K562 (cell line): Measurements from ENCODE around the gene GRB10. TPM values are rescaled to one million over a fixed set of nuclear protein-coding genes. Genes with fewer than 3 reads are reported as not detected.

Source experiments
- ATAC-seq: fragments of 200-7000 bp; cut with Tn5 transposase; 3 replicates; pipeline ENCODE4 v1.9.1; 2020; ENCODE audit warnings: moderate library complexity
- BruUV-seq: library from RNA; stranded (reverse); fragments of 400-500 nt; replicated peaks from 2 replicates; lab custom pipeline; 2021; lab: Mats Ljungman, UMichigan
- CTCF ChIA-PET: fragments of 300-600 bp; formaldehyde crosslinking; extraction: SDS; loops from one replicate; lab custom pipeline; 2021; ENCODE audit warnings: low intra/inter-chr PET ratio; lab: Yijun Ruan, JAX
- POLR2A ChIA-PET: fragments of 300-600, 350-650 bp; sonication (Branson Sonifier 250); formaldehyde crosslinking; extraction: SDS; loops from one replicate; lab custom pipeline; 2021; ENCODE audit warnings: antibody characterized with exemption, inconsistent platforms; lab: Yijun Ruan, JAX
- DNase-seq, 4 experiments: peaks; one replicate each; pipeline versions ENCODE4 v3.0.0 to v3.0.0-alpha.2; 2011 to 2018; ENCODE audit warnings: low spot score in 3 of 4, mixed read lengths in 3 of 4; ENCODE audit errors: extremely low read depth in 1 of 4
- FAIRE-seq: peaks from 2 replicates; lab custom pipeline; 2011; peaks lifted over from hg19 to GRCh38; lab: Jason Lieb, UNC
- H2AFZ ChIP-seq: 2 replicates; pipeline ENCODE4 v1.6.0; 2011; ENCODE audit warnings: low read depth, low read length, control low read depth, inconsistent platforms
- H3K27ac ChIP-seq: fragments of 200-600 bp; 3 replicates; pipeline ENCODE4 v1.8.0; 2011; ENCODE audit warnings: low read depth, mild to moderate bottlenecking, control low read depth, inconsistent platforms, low read length, moderate library complexity, mixed read lengths; ENCODE audit errors: extremely low read depth
- H3K27me3 ChIP-seq, 2 experiments: fragments of 300-600 bp in 1 of 2; 2 replicates in 1 of 2; 3 replicates in 1 of 2; pipeline versions ENCODE4 v1.6.0 to v1.8.0; 2011; ENCODE audit warnings: inconsistent platforms in 2 of 2, low read length in 2 of 2, mild to moderate bottlenecking in 1 of 2, mixed read lengths in 1 of 2, moderate library complexity in 1 of 2; ENCODE audit not compliant: control insufficient read depth in 2 of 2, insufficient read depth in 2 of 2
- H3K36me3 ChIP-seq: fragments of 300-600 bp; 3 replicates; pipeline ENCODE4 v1.8.0; 2011; ENCODE audit warnings: mild to moderate bottlenecking, low read length, inconsistent platforms; ENCODE audit not compliant: control insufficient read depth, insufficient read depth
- H3K4me1 ChIP-seq, 2 experiments: fragments of 200-600 bp in 1 of 2; replicated peaks in 1 of 2; 2 replicates in 1 of 2; 3 replicates in 1 of 2; pipeline versions ENCODE4 v1.5.1 to v1.8.0; 2011; ENCODE audit warnings: inconsistent platforms in 2 of 2, low read length in 2 of 2, mild to moderate bottlenecking in 1 of 2, mixed read lengths in 1 of 2, moderate library complexity in 1 of 2; ENCODE audit not compliant: control insufficient read depth in 2 of 2, insufficient read depth in 2 of 2
- H3K4me2 ChIP-seq: 2 replicates; pipeline ENCODE4 v1.6.1; 2011; ENCODE audit warnings: low read length, control low read depth, inconsistent platforms, mixed read lengths; ENCODE audit not compliant: insufficient read depth
- H3K4me3 ChIP-seq: fragments of 200-600 bp; sonication (generic), shearing (Covaris generic); 2 replicates; pipeline ENCODE4 v1.5.1; 2016; ENCODE audit warnings: control low read depth, inconsistent platforms
- H3K79me2 ChIP-seq: fragments of 200-600 bp; 3 replicates; pipeline ENCODE4 v1.8.0; 2011; ENCODE audit warnings: low read length, inconsistent platforms; ENCODE audit not compliant: control insufficient read depth, insufficient read depth
- H3K9ac ChIP-seq, 2 experiments: 2 replicates each; pipeline versions ENCODE4 v1.6.0 to v1.6.1; 2011; ENCODE audit warnings: low read depth in 2 of 2, low read length in 2 of 2, control low read depth in 1 of 2, inconsistent platforms in 1 of 2, mild to moderate bottlenecking in 1 of 2, mixed read lengths in 1 of 2; ENCODE audit not compliant: insufficient read depth in 1 of 2
- H3K9me1 ChIP-seq: one replicate; pipeline ENCODE4 v1.6.0; 2011; ENCODE audit warnings: inconsistent platforms, mild to moderate bottlenecking, low read length, moderate library complexity; ENCODE audit not compliant: control insufficient read depth, insufficient read depth
- H3K9me3 ChIP-seq: replicated peaks from 2 replicates; pipeline ENCODE4 v1.5.1; 2011; ENCODE audit warnings: low read depth, low read length, inconsistent platforms; ENCODE audit not compliant: control insufficient read depth, insufficient read depth
- H4K20me1 ChIP-seq: replicated peaks from 2 replicates; pipeline ENCODE4 v1.6.1; 2011; ENCODE audit warnings: low read length, inconsistent platforms, mixed read lengths; ENCODE audit not compliant: control insufficient read depth, insufficient read depth
- BCOR ChIP-seq: fragments of 450-650 bp; IDR thresholded peaks from 2 replicates; pipeline ENCODE4 v1.6.1; 2016
- BHLHE40 ChIP-seq: IDR thresholded peaks from 2 replicates; pipeline ENCODE4 v1.6.1; 2011; ENCODE audit warnings: low read length, improper control_type of control experiment
- ELF1 ChIP-seq: fragments of 200-800 bp; sonication (Bioruptor generic); IDR thresholded peaks from 2 replicates; pipeline ENCODE4 v1.6.1; 2016; ENCODE audit warnings: missing genetic modification characterization, missing compliant biosample characterization
- ESRRA ChIP-seq: fragments of 450-650 bp; IDR thresholded peaks from 2 replicates; pipeline ENCODE4 v1.6.1; 2014; ENCODE audit warnings: low read depth, mild to moderate bottlenecking, moderate library complexity, borderline replicate concordance
- HDAC2 ChIP-seq: fragments of 450-650 bp; IDR thresholded peaks from 2 replicates; pipeline ENCODE4 v1.6.1; 2016; ENCODE audit warnings: mild to moderate bottlenecking
- ILK ChIP-seq: fragments of 450-650 bp; IDR thresholded peaks from 2 replicates; pipeline ENCODE4 v1.6.1; 2016; ENCODE audit warnings: missing genetic modification characterization, low read depth, mild to moderate bottlenecking, missing compliant biosample characterization, moderate library complexity, borderline replicate concordance
- JUN ChIP-seq, 2 experiments: sonication (generic) in 1 of 2; formaldehyde crosslinking in 1 of 2; IDR thresholded peaks; 2 replicates each; pipeline versions ENCODE4 v1.6.1 to v1.8.0; 2012 to 2022; ENCODE audit warnings: borderline replicate concordance in 2 of 2, mild to moderate bottlenecking in 2 of 2, improper control_type of control experiment in 1 of 2, low read depth in 1 of 2, low read length in 1 of 2, missing genetic modification reagents in 1 of 2
- KDM1A ChIP-seq, 2 experiments: fragments of 450-650 bp; IDR thresholded peaks; 2 replicates each; pipeline ENCODE4 v1.6.1; 2016; ENCODE audit warnings: mild to moderate bottlenecking in 2 of 2
- MYC ChIP-seq, 2 experiments: fragments of 250-450 bp in 1 of 2; sonication (Bioruptor Pico) in 1 of 2; IDR thresholded peaks; 2 replicates each; pipeline versions ENCODE4 v1.5.1 to v1.6.1; 2012 to 2021; ENCODE audit warnings: low read depth in 2 of 2, borderline replicate concordance in 1 of 2, improper control_type of control experiment in 1 of 2, low read length in 1 of 2, mild to moderate bottlenecking in 1 of 2, moderate library complexity in 1 of 2
- NONO ChIP-seq, 2 experiments: fragments of 200-400 bp in 1 of 2; fragments of 450-650 bp in 1 of 2; formaldehyde crosslinking in 1 of 2; IDR thresholded peaks; 2 replicates each; pipeline ENCODE4 v1.6.1; 2017; ENCODE audit warnings: low read depth in 2 of 2, mild to moderate bottlenecking in 2 of 2, moderate library complexity in 2 of 2, low read length in 1 of 2
- RBFOX2 ChIP-seq: fragments of 200-400 bp; formaldehyde crosslinking; IDR thresholded peaks from 2 replicates; pipeline ENCODE4 v1.6.1; 2017; ENCODE audit warnings: low read depth, mild to moderate bottlenecking, low read length, moderate library complexity
- RBM14 ChIP-seq: fragments of 200-400 bp; formaldehyde crosslinking; IDR thresholded peaks from 2 replicates; pipeline ENCODE4 v1.6.1; 2018; ENCODE audit warnings: low read depth, mild to moderate bottlenecking, low read length, moderate library complexity, borderline replicate concordance; ENCODE audit not compliant: insufficient read depth
- RBM25 ChIP-seq: fragments of 200-400 bp; formaldehyde crosslinking; IDR thresholded peaks from 2 replicates; pipeline ENCODE4 v1.6.1; 2018; ENCODE audit warnings: low read length, low read depth, moderate library complexity; ENCODE audit not compliant: severe bottlenecking
- RFX1 ChIP-seq: fragments of 450-650 bp; IDR thresholded peaks from 2 replicates; pipeline ENCODE4 v1.6.1; 2016; ENCODE audit warnings: mild to moderate bottlenecking, moderate library complexity
- STAT5A ChIP-seq: IDR thresholded peaks from 2 replicates; pipeline ENCODE4 v1.6.1; 2012; ENCODE audit warnings: low read length, inconsistent platforms, borderline replicate concordance
- ZC3H4 ChIP-seq: sonication (generic); formaldehyde crosslinking; IDR thresholded peaks from 2 replicates; pipeline ENCODE4 v1.9.0; 2021; ENCODE audit warnings: missing genetic modification reagents, borderline replicate concordance
- ZNF384 ChIP-seq: IDR thresholded peaks from 2 replicates; pipeline ENCODE4 v1.6.1; 2012; ENCODE audit warnings: low read depth, low read length, improper control_type of control experiment
- WGBS: fragments of 100-300 bp; shearing (Covaris generic); methylation state at CpG from one replicate; pipeline ENCODE4 v1.1.6; 2016; ENCODE audit warnings: low coverage, mixed read lengths; ENCODE audit not compliant: insufficient coverage; ENCODE audit errors: missing lambda C conversion rate; 5-methylcytosine and 5-hydroxymethylcytosine counted together
- in situ Hi-C: fragments of 300-500 bp; cut with MboI; formaldehyde crosslinking; loops from 4 replicates; pipeline ENCODE4 v1.15.0; 2018; ENCODE audit warnings: inconsistent platforms, mixed read lengths
- intact Hi-C: fragments of 100-400 bp; cut with micrococcal nuclease; formaldehyde crosslinking; loops from 2 replicates; pipeline ENCODE4 v1.14.2; 2022
- polyA plus RNA-seq, 8 experiments: library from polyadenylated mRNA; depleted of rRNA in 4 of 8; stranded (reverse) in 5 of 8; unstranded in 3 of 8; fragments of >200 nt; fragmentation: Nextera tagmentation in 2 of 8; fragmentation: Illumina TruSeq in 1 of 8; extraction: Ambion mirVana in 2 of 8; extraction: Trizol in 1 of 8; gene quantifications; 2 replicates each; pipeline versions ENCODE4 v1.2.1 to v1.2.3, GENCODE V29; 2011 to 2014; ENCODE audit warnings: inconsistent platforms in 1 of 8, missing spikeins in 1 of 8
- total RNA-seq, 7 experiments: library from RNA; depleted of rRNA in 6 of 7; stranded (reverse); fragments of >200 nt in 6 of 7; fragmentation: Illumina TruSeq in 2 of 7; extraction: Trizol in 2 of 7; gene quantifications; 2 replicates each; pipeline versions ENCODE4 v1.2.1 to v1.2.3, GENCODE V29; 2011 to 2021; ENCODE audit warnings: low replicate concordance in 1 of 7
- TF ChIP-seq, protein P1 (sequence below): fragments of 250-450 bp; sonication (Bioruptor Pico); IDR thresholded peaks from 2 replicates; pipeline ENCODE4 v1.5.0; 2022; ENCODE audit warnings: mild to moderate bottlenecking

Gene GRB10
- total and polyA plus RNA-seq, 9 of the 15 experiments (the other 6 are each of a cell fraction or from before 2014, with no cell fraction given) = 8.9 to 88.5 (median 40.7) TPM

DNA sequence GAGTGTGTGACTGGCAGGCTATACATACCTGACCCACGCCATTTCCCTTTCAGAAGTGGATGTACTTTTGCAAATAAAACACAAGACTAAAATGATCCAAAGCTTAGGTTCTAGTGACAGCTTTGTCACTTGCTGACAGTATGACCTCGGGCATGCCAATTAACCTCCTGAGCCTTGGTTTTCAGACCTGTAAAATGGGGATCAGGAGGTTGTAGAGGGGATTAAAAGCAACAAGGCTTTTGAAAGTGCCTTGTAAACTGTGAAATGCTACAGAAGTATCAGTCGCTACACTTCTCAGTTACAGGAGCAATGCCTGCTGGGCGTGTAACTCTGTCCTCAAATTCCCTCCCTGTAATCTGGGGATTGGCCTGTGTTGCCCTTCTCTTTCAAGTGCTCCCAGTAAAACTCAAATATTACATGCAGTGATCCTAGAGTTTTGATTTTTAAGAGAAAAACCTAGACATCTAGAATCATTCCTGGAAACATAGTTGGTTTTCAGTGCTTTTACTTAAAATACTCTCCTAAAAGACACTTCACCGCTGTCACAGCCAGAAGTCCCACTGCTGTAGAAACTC is 8.8 kb upstream of the GRB10 start:
- H3K36me3 ChIP-seq = peaks cover 5% of the 10 kb centered on the region; the same call in 1 of the 3 replicates
- intact Hi-C loops (loop anchor here (5.0 kb wide), 1 partner anchor 64 kb away; no protein-coding TSS in a partner anchor), in situ Hi-C loops (no loop called here)
- ATAC-seq (peak; percentile 36), FAIRE-seq (peak; percentile 42), DNase-seq (peak in 2 of 4 experiments; percentile 33 to 40)
- whole genome bisulfite sequencing = 11% methylated on average over 5 of the region's 5 CpGs
- ChIA-PET CTCF (no interaction called here), POLR2A (interaction anchor here (0.8 to 2.6 kb wide), 4 partner anchors 9 to 28 kb away, joined by 3 to 15 read pairs (median 9); no protein-coding TSS in a partner anchor)
- H4K20me1 ChIP-seq = peaks cover 19% of the 10 kb centered on the region
- no peaks in the 10 kb centered on the region; a peak in 1 of 5 replicates for H3K27me3 ChIP-seq
- peak overlapping the region; percentile 69 for H3K4me3 ChIP-seq
- peak overlapping the region; percentile 57; the same call in 1 of the 2 replicates for H2AFZ ChIP-seq
- H3K9me1 ChIP-seq = peaks cover 5% of the 10 kb centered on the region
- peak overlapping the region; percentile 84 for H3K4me2 ChIP-seq
- peak overlapping the region; percentile 91 to 93; a peak in 3 of 4 replicates for H3K9ac ChIP-seq
- H3K27ac ChIP-seq = peak overlapping the region; percentile 84
- no peaks in the 10 kb centered on the region for H3K9me3 ChIP-seq
- no TSS peak for BruUV-seq
- peaks cover 20 to 32% of the 10 kb centered on the region in 2 experiments; a peak in 4 of 5 replicates for H3K4me1 ChIP-seq
- H3K79me2 ChIP-seq = peaks cover 63% of the 10 kb centered on the region
- TF ChIP-seq RBM25 (peak; percentile 77), ESRRA (peak; percentile 61; the same call in 1 of the 2 replicates), HDAC2 (peak; percentile 20; the same call in 1 of the 2 replicates), ELF1 (no peak), JUN (IDR thresholded peaks at IDR 0.05; ENCODE audit: borderline replicate concordance, low read depth, low read length) (no peak), JUN (CRISPR knock-in tag; IDR thresholded peaks at IDR 0.05; ENCODE audit: borderline replicate concordance) (no peak), ZNF384 (no peak), NONO (IDR thresholded peaks at IDR 0.05; ENCODE audit: low read depth in 2 of 2, low read length in 1 of 2) (no peak), KDM1A (IDR thresholded peaks at IDR 0.05) (peak in 1 of 2 experiments; percentile 56; a peak in 2 of 4 replicates), BCOR (peak; percentile 85), BHLHE40 (no peak), ILK (no peak), RBM14 (no peak), STAT5A (no peak), RFX1 (no peak), MYC (IDR thresholded peaks at IDR 0.05; ENCODE audit: low read depth, low read length) (no peak), MYC (CRISPR knock-in tag; IDR thresholded peaks at IDR 0.05; ENCODE audit: borderline replicate concordance, low read depth) (no peak), ZC3H4 (CRISPR knock-in tag) (no peak), RBFOX2 (no peak)
- TF ChIP-seq, protein P1, sequence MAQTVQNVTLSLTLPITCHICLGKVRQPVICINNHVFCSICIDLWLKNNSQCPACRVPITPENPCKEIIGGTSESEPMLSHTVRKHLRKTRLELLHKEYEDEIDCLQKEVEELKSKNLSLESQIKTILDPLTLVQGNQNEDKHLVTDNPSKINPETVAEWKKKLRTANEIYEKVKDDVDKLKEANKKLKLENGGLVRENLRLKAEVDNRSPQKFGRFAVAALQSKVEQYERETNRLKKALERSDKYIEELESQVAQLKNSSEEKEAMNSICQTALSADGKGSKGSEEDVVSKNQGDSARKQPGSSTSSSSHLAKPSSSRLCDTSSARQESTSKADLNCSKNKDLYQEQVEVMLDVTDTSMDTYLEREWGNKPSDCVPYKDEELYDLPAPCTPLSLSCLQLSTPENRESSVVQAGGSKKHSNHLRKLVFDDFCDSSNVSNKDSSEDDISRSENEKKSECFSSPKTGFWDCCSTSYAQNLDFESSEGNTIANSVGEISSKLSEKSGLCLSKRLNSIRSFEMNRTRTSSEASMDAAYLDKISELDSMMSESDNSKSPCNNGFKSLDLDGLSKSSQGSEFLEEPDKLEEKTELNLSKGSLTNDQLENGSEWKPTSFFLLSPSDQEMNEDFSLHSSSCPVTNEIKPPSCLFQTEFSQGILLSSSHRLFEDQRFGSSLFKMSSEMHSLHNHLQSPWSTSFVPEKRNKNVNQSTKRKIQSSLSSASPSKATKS = no peak
